UCSD-AML1 (cell line): ENCODE measurements around the gene ESPN.

Experiments
- DNase-seq: peaks from one replicate; lab custom pipeline; 2025; ENCODE audit not compliant: unreplicated experiment; lab: John Stamatoyannopoulos, UW

The ESPN gene

GRCh38 chr1:6495540-6496364, 71.2 kb downstream of the ESPN start:
- no peak for DNase-seq

DNA sequence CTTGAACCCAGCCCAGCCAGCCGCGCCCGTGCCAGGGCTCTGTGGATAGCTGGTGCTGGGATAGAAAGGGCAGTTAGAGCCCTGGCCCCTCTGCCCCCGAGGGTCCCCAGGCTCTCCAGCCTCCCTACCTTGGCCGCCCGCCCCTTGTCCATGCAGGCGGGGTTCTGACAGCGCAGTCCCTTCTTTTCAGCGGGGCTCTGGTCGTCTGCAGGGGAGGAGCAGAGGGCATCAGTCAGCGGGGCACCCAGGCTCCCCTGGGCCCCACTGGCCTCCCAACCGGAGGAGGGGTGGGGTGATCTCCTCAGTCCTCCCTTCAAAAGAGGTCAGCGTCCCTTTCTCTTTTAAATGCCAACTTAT, 71.8 kb downstream of the ESPN start:
- no peak for DNase-seq

DNA sequence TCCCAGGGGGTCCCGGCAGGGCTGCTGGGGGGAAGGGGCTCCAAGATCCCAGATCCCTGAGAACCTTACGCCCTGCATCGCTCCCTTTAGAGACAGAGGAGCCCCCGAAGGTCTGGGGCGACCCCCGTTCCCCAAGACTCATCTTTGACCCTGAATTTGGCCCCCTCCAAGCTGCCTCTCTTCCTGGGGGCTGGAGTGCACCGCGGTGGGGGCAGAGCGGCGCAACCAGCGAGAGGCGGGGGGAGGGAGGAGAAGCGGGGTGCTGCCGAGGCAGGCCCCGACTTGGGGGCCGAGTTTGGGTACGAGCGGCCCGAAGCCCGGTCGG, 72.3 kb downstream of the ESPN start:
- DNase-seq: no peak

DNA sequence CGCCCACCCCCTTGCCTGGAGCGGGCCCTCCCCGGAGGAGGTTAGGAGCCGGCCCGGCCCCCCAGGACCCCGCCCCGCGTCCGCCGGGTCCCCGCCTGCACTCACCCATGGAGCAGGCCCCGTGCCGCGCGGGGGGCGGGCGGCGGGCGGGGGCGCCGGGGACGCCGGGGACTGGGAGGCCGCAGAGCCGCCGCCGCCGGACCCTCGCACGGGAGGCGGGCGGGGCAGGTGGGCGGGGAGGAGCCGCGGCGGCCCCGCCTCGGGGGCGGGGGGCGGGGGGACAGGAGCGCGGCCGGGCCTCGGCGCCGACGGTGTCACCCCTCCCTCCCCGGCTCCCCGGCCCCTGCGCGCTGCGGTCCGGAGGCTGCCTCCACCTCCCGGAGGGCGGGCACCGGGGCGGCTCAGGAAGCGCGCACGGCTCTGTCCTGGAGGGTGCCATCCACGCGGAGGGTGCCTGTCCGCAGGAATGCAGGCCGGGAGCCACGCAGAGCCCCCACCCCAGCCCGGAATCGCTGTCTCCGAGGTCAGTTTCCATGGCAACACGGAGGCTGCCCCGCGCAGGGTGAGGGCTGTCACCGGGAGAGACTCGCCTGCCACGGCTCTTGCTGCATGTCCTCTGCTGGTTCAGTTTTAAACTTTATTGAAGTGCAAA, 72.8 kb downstream of the ESPN start:
- DNase-seq: no peak

DNA sequence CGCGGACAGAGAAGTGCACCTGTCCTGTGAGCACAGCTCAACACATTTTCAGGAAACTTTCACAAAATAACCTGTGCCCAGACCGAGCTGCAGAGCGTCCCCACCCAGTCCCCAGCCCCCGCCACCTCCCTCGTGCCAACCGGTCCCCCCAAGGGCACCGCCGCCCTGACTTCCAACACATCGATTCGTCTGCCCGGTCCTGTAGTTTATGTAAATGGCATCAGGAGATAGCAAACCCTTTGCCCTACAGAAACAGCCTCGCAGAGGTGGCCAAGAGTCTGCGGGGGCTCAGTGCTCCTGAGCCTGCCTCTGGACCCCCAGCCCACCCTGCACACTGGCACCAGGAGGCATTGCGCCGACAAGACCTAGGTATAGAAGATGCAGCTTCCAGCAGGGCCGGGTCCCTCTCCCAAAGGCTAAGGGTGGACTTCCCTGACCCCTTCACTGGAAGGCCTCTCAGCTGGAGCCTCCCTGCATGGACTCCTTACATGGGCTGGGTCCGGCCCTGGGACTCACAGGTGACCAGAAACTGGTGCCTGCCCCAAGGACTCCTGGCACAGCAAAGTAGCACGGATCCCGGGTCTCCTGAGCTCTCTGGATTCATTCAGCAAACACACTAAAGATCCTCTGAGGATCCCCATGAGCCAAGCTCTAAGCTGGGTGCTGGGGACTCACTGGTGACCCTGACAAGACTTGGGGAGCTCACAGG, 73.4 kb downstream of the ESPN start:
- DNase-seq: no peak

DNA sequence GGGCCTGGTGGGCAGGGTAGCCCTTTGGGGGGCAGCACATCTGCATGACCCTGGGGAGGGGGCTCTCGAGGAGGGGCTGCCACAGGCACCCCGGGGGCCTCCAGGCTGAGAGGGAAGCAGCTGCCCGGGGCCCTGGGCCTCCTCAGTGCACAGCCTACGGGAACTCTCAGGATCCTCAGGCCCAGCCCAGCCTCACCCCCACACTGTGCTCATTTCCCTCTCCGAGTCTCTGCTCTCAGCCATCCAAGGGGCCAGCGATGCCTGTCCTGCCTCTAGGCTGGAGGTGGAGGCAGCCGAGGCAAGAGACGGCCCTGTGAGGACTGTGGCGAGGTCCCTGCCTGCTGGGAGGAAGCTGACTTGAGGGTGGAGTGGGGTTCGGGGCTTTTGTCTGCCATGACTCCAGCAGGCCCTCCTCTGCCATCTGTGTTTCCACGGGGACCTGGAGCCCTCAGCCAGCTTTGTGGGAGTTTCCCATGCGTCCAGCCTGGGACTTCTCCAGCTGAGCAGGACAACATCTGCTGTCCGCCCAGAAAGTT, 74.1 kb downstream of the ESPN start:
- no peak for DNase-seq

GRCh38 chr1:6499296-6499695, 74.7 kb downstream of the ESPN start:
- no peak for DNase-seq

GRCh38 chr1:6500544-6501278, 76.1 kb downstream of the ESPN start:
- DNase-seq: no peak

- DNase-seq: no peak
These were observed 76.8 kb downstream of the ESPN start for GRCh38 chr1:6501279-6501813.

GRCh38 chr1:6502000-6502891, 77.7 kb downstream of the ESPN start:
- no peak for DNase-seq

- DNase-seq: no peak
These were observed 79.5 kb downstream of the ESPN start for GRCh38 chr1:6503884-6504602.

DNA sequence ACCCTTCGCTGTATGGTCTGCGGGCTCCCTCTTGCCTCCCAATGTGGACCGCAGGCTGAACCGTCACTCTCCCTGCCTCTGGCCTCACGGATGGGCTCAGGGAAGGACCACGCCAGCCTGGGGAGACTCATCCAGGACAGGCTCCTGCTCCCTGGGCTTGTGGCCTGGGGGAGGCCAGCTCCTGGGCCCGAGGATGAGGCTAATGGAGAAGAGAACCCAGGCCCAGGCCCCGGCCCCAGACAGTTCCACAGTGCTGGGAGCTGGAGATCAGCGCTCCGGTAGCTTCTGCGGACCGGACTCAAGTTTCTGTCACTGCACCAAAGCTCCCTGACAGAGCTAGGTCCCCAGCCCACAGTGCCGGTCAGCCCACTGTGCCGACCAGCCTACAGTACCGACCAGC, 80.3 kb downstream of the ESPN start:
- DNase-seq: no peak

DNA sequence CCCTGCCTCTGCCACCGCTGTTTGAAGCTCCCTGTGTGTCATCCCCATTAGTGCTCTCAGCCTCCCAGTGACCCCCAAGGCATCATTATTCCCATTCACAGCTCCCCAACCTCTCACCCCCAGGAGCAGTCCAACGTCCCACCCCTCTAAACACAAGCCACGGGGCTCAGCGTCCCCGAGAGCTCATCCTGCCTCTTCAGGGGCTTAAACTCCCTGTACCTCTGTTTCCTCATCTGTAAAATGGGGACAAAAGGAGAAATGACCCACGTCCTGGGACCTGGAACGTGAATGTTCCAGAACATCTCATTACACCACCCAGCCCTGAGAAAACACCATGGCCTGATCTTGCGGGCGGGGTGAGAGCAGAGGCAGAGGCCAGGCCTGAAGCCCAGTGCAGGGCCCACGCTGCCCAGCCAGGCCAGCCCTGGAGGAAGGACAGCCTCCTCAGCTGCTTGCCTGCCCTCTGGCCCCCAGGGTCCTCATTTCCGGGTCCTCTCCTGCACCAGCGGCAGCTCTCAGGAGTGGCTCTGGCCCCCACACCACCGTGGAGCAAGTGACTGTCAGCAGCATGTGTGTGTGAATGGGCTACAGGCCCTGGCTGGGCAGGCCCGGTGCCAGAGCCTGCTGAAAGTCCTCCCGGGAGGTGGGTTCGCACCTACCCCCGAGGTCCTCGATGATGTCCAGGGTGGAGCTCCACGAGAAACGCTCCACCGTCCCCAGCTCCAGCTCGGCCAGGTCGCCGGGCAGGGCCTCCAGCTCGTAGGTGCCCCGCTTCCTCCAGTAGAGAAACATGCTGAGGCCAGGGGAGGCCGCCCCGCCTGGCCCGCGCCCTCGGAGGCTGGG, 81.0 kb downstream of the ESPN start:
- no peak for DNase-seq

GRCh38 chr1:6506210-6507036, 81.8 kb downstream of the ESPN start:
- DNase-seq: no peak

DNA sequence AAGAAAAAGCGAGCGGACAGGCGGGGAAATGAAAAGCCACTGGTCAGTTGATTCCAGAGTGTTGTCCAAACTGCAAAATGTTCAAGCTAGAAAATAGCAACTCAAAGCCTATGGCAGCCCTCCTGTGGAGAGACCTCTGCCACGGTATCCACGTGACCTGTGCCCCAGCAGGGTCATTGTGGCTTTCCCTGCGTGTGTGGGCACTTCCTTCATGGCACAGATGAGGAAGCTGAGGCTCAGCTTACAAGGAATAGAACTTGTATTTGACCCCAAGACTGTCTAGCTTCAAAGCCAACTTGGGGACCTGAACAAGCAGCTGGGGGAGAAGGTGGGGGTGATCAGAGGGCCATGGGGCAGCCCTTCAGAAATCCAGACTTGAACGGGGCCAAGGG, 82.5 kb downstream of the ESPN start:
- peak; percentile 59 for DNase-seq

GRCh38 chr1:6507461-6507911, 82.9 kb downstream of the ESPN start:
- no peak for DNase-seq

DNA sequence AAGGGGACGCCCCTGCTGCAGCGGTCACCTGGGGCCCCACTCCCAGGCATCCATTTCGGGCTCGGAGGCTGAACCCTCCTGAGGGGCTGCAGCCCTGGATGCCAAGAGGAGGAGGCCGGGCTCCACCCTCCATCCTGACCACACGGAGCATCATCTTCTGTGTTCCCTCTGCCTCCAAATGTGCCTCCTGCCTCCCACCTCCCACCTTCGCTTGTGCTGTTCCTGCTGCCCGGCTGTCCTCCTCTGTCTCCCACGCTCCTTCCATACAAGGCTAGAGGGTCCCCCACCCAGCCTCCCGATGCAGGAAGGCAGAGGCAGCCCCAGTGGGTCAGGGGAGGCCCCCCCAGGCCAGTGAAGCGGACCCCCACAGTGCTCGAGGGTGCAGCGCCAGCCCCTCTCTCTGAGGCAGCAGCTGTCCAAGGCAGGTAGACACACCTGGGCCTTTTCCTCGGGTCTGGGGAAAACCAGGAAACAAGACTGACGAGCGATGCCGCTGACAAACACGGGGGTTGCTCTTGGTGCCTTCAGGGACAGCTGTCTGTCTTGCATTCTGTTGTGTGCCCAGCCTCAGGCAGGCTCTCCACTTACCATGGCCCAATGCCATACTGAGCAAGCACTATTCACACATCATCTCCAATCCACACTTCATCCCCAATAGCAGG, 83.7 kb downstream of the ESPN start:
- no peak for DNase-seq
